Osteoblast (primary cell): ENCODE results near the gene KRTAP4-5. TPM values are rescaled to one million over a fixed set of nuclear protein-coding genes. Genes with fewer than 3 reads are reported as not detected.

ENCODE experiments used
- DNase-seq: peaks from one replicate; pipeline ENCODE4 v3.0.0; 2011; ENCODE audit warnings: low spot score, mixed read lengths; ENCODE audit not compliant: insufficient read length; ENCODE audit errors: missing footprints
- H2AFZ ChIP-seq: 2 replicates; pipeline ENCODE4 v1.6.0; 2011; ENCODE audit warnings: mild to moderate bottlenecking, low read length
- H3K27ac ChIP-seq: 2 replicates; pipeline ENCODE4 v1.5.1; 2011; ENCODE audit warnings: mild to moderate bottlenecking, low read depth, low read length, moderate library complexity
- H3K27me3 ChIP-seq: 2 replicates; pipeline ENCODE4 v1.6.0; 2012; ENCODE audit warnings: mild to moderate bottlenecking, control low read depth, inconsistent platforms, low read length, moderate library complexity; ENCODE audit not compliant: insufficient read depth
- H3K36me3 ChIP-seq: 2 replicates; pipeline ENCODE4 v1.5.1; 2011; ENCODE audit warnings: mild to moderate bottlenecking, low read length, control low read depth, moderate library complexity; ENCODE audit not compliant: insufficient read depth
- H3K4me1 ChIP-seq: 2 replicates; pipeline ENCODE4 v1.5.1; 2011; ENCODE audit warnings: mild to moderate bottlenecking, low read length, control low read depth, moderate library complexity; ENCODE audit not compliant: insufficient read depth
- H3K4me2 ChIP-seq: 2 replicates; pipeline ENCODE4 v1.6.0; 2011; ENCODE audit warnings: mild to moderate bottlenecking, low read length; ENCODE audit not compliant: insufficient read depth
- H3K4me3 ChIP-seq: fragments of 200-600 bp; sonication (generic); 3 replicates; pipeline ENCODE4 v1.5.1; 2012; ENCODE audit warnings: mild to moderate bottlenecking, low read length, inconsistent platforms; ENCODE audit not compliant: insufficient read depth
- H3K79me2 ChIP-seq: 2 replicates; pipeline ENCODE4 v1.6.0; 2012; ENCODE audit warnings: mild to moderate bottlenecking, low read length, control low read depth, inconsistent platforms; ENCODE audit not compliant: insufficient read depth
- H3K9me3 ChIP-seq: 2 replicates; pipeline ENCODE4 v1.5.1; 2011; ENCODE audit warnings: low read depth, low read length, control low read depth
- H4K20me1 ChIP-seq: 2 replicates; pipeline ENCODE4 v1.6.0; 2012; ENCODE audit warnings: mild to moderate bottlenecking, low read length, control low read depth; ENCODE audit not compliant: insufficient read depth
- total RNA-seq: library from RNA; depleted of rRNA; stranded (reverse); fragments of >200 nt; gene quantifications from 2 replicates; pipeline ENCODE4 v1.2.3, GENCODE V29; 2012
- TF ChIP-seq, protein P1 (sequence below): IDR thresholded peaks from 2 replicates; pipeline ENCODE4 v1.5.1; 2011; ENCODE audit warnings: mild to moderate bottlenecking, low read depth, low read length, moderate library complexity; ENCODE audit errors: extremely low read depth

KRTAP4-5 gene
- total RNA-seq, 1 donor: not detected

DNA sequence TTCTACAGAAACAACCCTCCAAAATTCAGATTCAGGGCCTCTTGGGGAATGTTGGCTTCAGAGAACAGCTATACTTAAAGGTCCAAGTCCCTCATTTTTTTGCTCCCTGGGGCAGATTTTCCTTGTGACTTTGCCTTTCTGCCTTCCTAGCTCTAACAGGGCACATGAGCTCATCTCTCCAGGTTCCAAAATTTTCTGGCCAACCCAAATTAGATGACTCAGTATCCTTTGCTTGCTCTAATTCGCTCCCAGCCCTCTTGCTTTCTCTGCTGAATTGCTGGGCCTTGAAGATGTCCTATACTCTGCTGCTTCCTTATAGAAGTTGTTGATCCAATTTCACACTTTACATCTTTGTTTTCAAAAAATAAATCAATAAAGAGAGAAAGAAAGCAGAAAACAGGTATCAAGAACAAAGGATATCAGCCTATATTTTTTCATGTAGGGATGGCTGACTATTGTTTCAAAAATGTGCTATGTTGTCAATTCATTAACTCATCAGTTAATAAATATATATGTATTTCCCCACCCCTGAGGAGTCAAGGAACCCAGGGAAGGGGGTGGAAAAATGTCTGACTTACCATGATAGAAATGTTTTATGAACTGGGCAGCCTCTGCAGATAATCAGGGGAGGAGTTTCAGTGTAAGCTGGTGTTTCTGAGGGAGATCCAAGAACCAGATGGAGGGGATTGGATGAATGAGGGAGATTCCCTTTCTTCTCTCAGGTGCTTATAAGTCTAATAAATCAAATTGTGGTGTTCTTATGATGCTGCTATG is 29.4 kb upstream of the KRTAP4-5 start:
- Histone ChIP-seq H3K4me1 (peaks cover 18% of the 10 kb centered on the region), H3K27me3 (no peaks in the 10 kb centered on the region), H3K4me2 (peak overlapping the region; percentile 14), H3K4me3 (no peak overlapping the region), H3K36me3 (no peaks in the 10 kb centered on the region), H4K20me1 (no peaks in the 10 kb centered on the region), H3K79me2 (no peaks in the 10 kb centered on the region), H3K9me3 (no peaks in the 10 kb centered on the region), H3K27ac (peak overlapping the region; percentile 90), H2AFZ (peak overlapping the region; percentile 33)
- DNase-seq: peak; percentile 79
- TF ChIP-seq, protein P1, sequence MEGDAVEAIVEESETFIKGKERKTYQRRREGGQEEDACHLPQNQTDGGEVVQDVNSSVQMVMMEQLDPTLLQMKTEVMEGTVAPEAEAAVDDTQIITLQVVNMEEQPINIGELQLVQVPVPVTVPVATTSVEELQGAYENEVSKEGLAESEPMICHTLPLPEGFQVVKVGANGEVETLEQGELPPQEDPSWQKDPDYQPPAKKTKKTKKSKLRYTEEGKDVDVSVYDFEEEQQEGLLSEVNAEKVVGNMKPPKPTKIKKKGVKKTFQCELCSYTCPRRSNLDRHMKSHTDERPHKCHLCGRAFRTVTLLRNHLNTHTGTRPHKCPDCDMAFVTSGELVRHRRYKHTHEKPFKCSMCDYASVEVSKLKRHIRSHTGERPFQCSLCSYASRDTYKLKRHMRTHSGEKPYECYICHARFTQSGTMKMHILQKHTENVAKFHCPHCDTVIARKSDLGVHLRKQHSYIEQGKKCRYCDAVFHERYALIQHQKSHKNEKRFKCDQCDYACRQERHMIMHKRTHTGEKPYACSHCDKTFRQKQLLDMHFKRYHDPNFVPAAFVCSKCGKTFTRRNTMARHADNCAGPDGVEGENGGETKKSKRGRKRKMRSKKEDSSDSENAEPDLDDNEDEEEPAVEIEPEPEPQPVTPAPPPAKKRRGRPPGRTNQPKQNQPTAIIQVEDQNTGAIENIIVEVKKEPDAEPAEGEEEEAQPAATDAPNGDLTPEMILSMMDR: no peak

DNA sequence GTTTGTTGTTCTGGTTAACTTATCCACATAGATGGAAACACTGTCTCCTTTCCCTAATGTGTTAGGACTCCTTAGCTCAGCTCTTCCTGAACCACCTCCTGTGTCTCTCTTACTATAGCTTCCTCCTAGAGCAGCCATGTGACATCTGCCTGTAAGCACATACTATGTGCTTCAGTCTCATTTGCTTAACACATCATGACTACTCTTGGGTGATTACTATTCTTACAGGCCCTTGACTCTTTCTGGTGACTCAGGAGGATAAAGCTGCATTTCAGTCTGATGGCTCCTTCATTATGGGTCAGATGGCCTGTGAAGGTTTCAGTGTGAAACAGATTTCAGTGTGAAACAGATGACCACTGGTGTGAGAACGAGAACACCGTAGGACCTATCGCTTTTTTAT is 28.7 kb upstream of the KRTAP4-5 start:
- peak; percentile 95 for DNase-seq
- Histone ChIP-seq H3K79me2 (no peaks in the 10 kb centered on the region), H3K9me3 (no peaks in the 10 kb centered on the region), H2AFZ (peak overlapping the region; percentile 33), H3K4me2 (peak overlapping the region; percentile 14), H3K4me1 (peaks cover 18% of the 10 kb centered on the region), H3K27ac (peak overlapping the region; percentile 90), H3K36me3 (no peaks in the 10 kb centered on the region), H3K4me3 (no peak overlapping the region), H4K20me1 (no peaks in the 10 kb centered on the region), H3K27me3 (no peaks in the 10 kb centered on the region)
- TF ChIP-seq, protein P1: no peak

DNA sequence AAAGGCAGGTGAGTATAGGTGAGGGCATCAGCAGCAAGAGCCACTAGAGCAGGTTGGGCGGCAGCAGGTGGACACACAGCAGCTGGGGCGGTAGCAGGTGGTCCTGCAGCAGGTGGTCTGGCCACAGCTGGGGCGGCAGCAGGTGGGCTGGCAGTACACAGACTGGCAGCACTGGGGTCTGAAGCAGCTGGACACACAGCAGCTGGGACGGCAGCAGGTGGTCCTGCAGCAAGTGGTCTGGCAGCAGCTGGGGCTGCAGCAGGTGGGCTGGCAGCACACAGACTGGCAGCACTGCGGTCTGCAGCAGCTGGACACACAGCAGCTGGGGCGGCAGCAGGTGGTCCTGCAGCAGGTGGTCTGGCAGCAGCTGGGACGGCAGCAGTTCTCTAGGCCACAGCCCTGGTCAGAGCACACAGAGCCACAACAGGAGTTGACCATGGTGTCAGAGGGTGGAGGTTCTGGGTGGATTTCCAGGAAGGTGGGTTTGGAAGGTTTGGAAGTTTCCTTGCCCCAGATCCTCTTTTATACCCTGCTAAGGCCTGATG is 28.2 kb upstream of the KRTAP4-5 start, which contains the start of gene KRTAP4-2:
Gene KRTAP4-2 (minus strand): TSS at position 495 of the 545 bp plus-strand sequence. CDS start 57 bp downstream, at position 438.
- Histone ChIP-seq H2AFZ (peak within 1 kb of the TSS; percentile 33), H3K27ac (peak within 1 kb of the TSS; percentile 90), H3K36me3 (no peaks in the 10 kb centered on the region), H4K20me1 (no peaks in the 10 kb centered on the region), H3K79me2 (no peaks in the 10 kb centered on the region), H3K4me2 (peak within 1 kb of the TSS; percentile 14), H3K27me3 (no peaks in the 10 kb centered on the region), H3K4me1 (peaks cover 18% of the 10 kb centered on the region), H3K9me3 (no peaks in the 10 kb centered on the region), H3K4me3 (no peak within 1 kb of the TSS)
- TF ChIP-seq, protein P1: no peak
- DNase-seq: no peak

DNA sequence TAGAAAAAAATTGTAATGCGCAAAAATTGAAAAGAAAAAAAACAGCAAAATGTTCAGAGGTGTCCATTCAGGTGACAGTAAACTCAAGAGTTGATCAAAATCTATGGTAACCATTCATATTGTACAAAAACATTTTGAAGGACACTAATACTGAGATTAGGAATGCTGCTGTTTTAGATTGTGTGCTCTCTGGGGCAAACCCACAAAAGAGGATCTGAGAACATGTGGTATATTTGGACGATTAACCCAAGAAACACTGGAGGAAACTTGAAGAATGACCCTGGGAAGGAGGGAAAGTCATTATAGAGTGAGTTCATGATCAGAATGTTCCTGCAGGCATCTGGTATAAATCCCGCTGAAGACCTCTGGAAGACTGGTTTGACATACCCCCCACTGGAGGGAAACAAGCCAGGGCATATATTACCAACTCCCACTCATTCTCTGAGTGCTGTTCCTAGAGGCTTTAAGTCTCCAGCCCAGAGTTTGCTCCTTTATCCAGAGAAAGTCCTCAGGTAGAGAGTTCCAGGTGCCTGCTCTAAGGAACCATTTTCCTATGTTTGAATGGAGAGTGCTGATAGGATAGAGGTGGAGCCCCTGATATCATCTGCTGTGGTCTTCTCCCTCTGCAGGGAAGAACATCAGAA is 27.2 kb upstream of the KRTAP4-5 start:
- H3K36me3 ChIP-seq: no peaks in the 10 kb centered on the region
- no peak overlapping the region for H2AFZ ChIP-seq
- no peaks in the 10 kb centered on the region for H3K79me2 ChIP-seq
- TF ChIP-seq, protein P1: no peak
- no peaks in the 10 kb centered on the region for H4K20me1 ChIP-seq
- no peak for DNase-seq
- no peak overlapping the region for H3K4me2 ChIP-seq
- no peak overlapping the region for H3K27ac ChIP-seq
- no peaks in the 10 kb centered on the region for H3K9me3 ChIP-seq
- H3K4me1 ChIP-seq: peaks cover 18% of the 10 kb centered on the region
- H3K27me3 ChIP-seq: no peaks in the 10 kb centered on the region
- H3K4me3 ChIP-seq: no peak overlapping the region
